Parietal lobe (tissue), 2 donors: ENCODE data around the gene PRDX2. TPM values are rescaled to one million over a fixed set of nuclear protein-coding genes. Genes with fewer than 3 reads are reported as not detected.

ENCODE experiments used
- small RNA-seq: library from RNA; depleted of rRNA; stranded (forward); fragments of <200 nt; gene quantifications from one replicate; pipeline ENCODE3, GENCODE V24; 2014; ENCODE audit warnings: low replicate concordance
- total RNA-seq: library from RNA; depleted of rRNA; stranded (reverse); fragments of >200 nt; gene quantifications from one replicate; pipeline ENCODE4 v1.2.3, GENCODE V29; 2014

The PRDX2 gene
- total RNA-seq = 189 TPM

GRCh38 chr19:12801466-12802266 is at the start of gene PRDX2, which contains the start of gene THSD8:
PRDX2 (minus strand) TSS chr19:12801800; CDS start chr19:12801261, 539 bp downstream.
THSD8 (plus strand) TSS chr19:12802069; CDS start chr19:12802072, 3 bp downstream.

GRCh38 chr19:12838182-12838885 is 36.7 kb upstream of the PRDX2 start, which contains the start of gene MAST1:
MAST1 (plus strand) TSS chr19:12838515; CDS start chr19:12838573, 58 bp downstream.

GRCh38 chr19:12834566-12834943 is 33.0 kb upstream of the PRDX2 start, which contains the start of gene RTBDN:
RTBDN (minus strand) TSS chr19:12834579; CDS start chr19:12829979, 4,600 bp downstream.

GRCh38 chr19:12806242-12807081 is 4.9 kb upstream of the PRDX2 start, which contains the start of gene RNASEH2A:
RNASEH2A (plus strand) TSS chr19:12806584; CDS start chr19:12806674, 90 bp downstream.

GRCh38 chr19:12791345-12792050 is 10.1 kb downstream of the PRDX2 start, which contains the start of gene JUNB:
JUNB (plus strand) TSS chr19:12791486; CDS start chr19:12791772, 286 bp downstream.

GRCh38 chr19:12774588-12775555 is 26.7 kb downstream of the PRDX2 start, which contains the start of gene HOOK2:
HOOK2 (minus strand) TSS chr19:12775552; CDS start chr19:12775449, 103 bp downstream.

GRCh38 chr19:12751635-12752034 is 50.0 kb downstream of the PRDX2 start, which contains the start of gene BEST2:
BEST2 (plus strand) TSS chr19:12751791; CDS start chr19:12752593, 802 bp downstream.

Small RNA genes lying within 50 kb of the gene (small RNA-seq; reads per million reads assigned to genes)
- not detected for gene MIR5684

Other genes starting within 250 kb of the PRDX2 start
- gene ZNF490, start 191.0 kb downstream of the PRDX2 start, total RNA-seq = 21.6 TPM
- gene ZNF791, start 190.9 kb downstream of the PRDX2 start, total RNA-seq = 29.1 TPM
- gene MAN2B1, start 135.1 kb downstream of the PRDX2 start, total RNA-seq = 13.8 TPM
- 14.4 TPM for gene WDR83, start 135.0 kb downstream of the PRDX2 start, total RNA-seq
- gene DHPS, start 119.9 kb downstream of the PRDX2 start, total RNA-seq = 110 TPM
- gene GNG14, start 113.8 kb downstream of the PRDX2 start, total RNA-seq = not detected
- gene FBXW9, start 105.2 kb downstream of the PRDX2 start, total RNA-seq = 8.1 TPM
- gene TNPO2, start 77.9 kb downstream of the PRDX2 start, total RNA-seq = 90.1 TPM
- gene TRIR, start 67.1 kb downstream of the PRDX2 start, total RNA-seq = 157 TPM
- 45.4 TPM for gene GET3, start 64.3 kb downstream of the PRDX2 start, total RNA-seq
- not detected for gene BEST2, start 50.0 kb downstream of the PRDX2 start, total RNA-seq
- gene HOOK2, start 26.2 kb downstream of the PRDX2 start, total RNA-seq = 35.4 TPM
- 10.3 TPM for gene JUNB, start 10.3 kb downstream of the PRDX2 start, total RNA-seq
- gene THSD8, start 269 bp upstream of the PRDX2 start, total RNA-seq = not detected
- gene RNASEH2A, start 4.8 kb upstream of the PRDX2 start, total RNA-seq = 16.9 TPM
- gene RTBDN, start 32.8 kb upstream of the PRDX2 start, total RNA-seq = 2.2 TPM
- 131 TPM for gene MAST1, start 36.7 kb upstream of the PRDX2 start, total RNA-seq
- gene DNASE2, start 79.6 kb upstream of the PRDX2 start, total RNA-seq = 2.5 TPM
- gene KLF1, start 85.4 kb upstream of the PRDX2 start, total RNA-seq = 0.31 TPM
- 25.7 TPM for gene GCDH, start 89.4 kb upstream of the PRDX2 start, total RNA-seq
- not detected for gene SYCE2, start 117.5 kb upstream of the PRDX2 start, total RNA-seq
- gene FARSA, start 131.9 kb upstream of the PRDX2 start, total RNA-seq = 55.7 TPM
- 211 TPM for gene CALR, start 136.8 kb upstream of the PRDX2 start, total RNA-seq
- 35.1 TPM for gene RAD23A, start 144.1 kb upstream of the PRDX2 start, total RNA-seq
- gene GADD45GIP1, start 155.4 kb upstream of the PRDX2 start, total RNA-seq = 15.3 TPM
- not detected for gene DAND5, start 167.8 kb upstream of the PRDX2 start, total RNA-seq
- 235 TPM for gene NFIX, start 193.7 kb upstream of the PRDX2 start, total RNA-seq